H1 (cell line): Measurements from ENCODE around the gene DMRT1. TPM values are rescaled to one million over a fixed set of nuclear protein-coding genes. Genes with fewer than 3 reads are reported as not detected.
A peak's percentile ranks its signal among the peaks of the same experiment; 100 is the strongest.

ENCODE experiments used
- CTCF ChIA-PET: fragments of 300-600 bp; sonication (Branson Sonifier 250); formaldehyde crosslinking; loops from one replicate; lab custom pipeline; 2021; ENCODE audit not compliant: partially characterized antibody; lab: Charles Lee
- POLR2A ChIA-PET: fragments of 300-600 bp; sonication (Branson Sonifier 250); formaldehyde crosslinking; loops from one replicate; lab custom pipeline; 2021; ENCODE audit warnings: inconsistent platforms; ENCODE audit not compliant: partially characterized antibody; lab: Charles Lee
- DNase-seq, 2 experiments: peaks; one replicate each; pipeline versions ENCODE4 v3.0.0 to v3.0.0-alpha.2; 2010 to 2022; ENCODE audit warnings: low spot score in 2 of 2, low read depth in 1 of 2, mixed read lengths in 1 of 2
- FAIRE-seq: peaks from 2 replicates; lab custom pipeline; 2011; peaks lifted over from hg19 to GRCh38; lab: Jason Lieb, UNC
- H2AFZ ChIP-seq: 2 replicates; pipeline ENCODE4 v1.8.1; 2012; ENCODE audit warnings: low read length, inconsistent platforms
- H2AK5ac ChIP-seq: 2 replicates; pipeline ENCODE4 v1.6.1; 2013; ENCODE audit warnings: low read depth, low read length
- H2BK120ac ChIP-seq: replicated peaks from 2 replicates; pipeline ENCODE3; 2013; ENCODE audit warnings: low read depth, low read length, inconsistent platforms
- H2BK12ac ChIP-seq: 2 replicates; pipeline ENCODE4 v1.6.1; 2013; ENCODE audit warnings: low read depth, low read length
- H2BK15ac ChIP-seq: 2 replicates; pipeline ENCODE4 v1.6.1; 2013; ENCODE audit warnings: low read length
- H2BK20ac ChIP-seq: 2 replicates; pipeline ENCODE4 v1.6.1; 2013; ENCODE audit warnings: low read length
- H2BK5ac ChIP-seq: 2 replicates; pipeline ENCODE4 v1.6.1; 2013; ENCODE audit warnings: low read depth, low read length
- H3K14ac ChIP-seq: 2 replicates; pipeline ENCODE4 v1.6.1; 2013; ENCODE audit warnings: inconsistent platforms; ENCODE audit not compliant: insufficient read length
- H3K18ac ChIP-seq: 2 replicates; pipeline ENCODE4 v1.6.1; 2013; ENCODE audit warnings: low read length; ENCODE audit errors: extremely low read depth
- H3K23ac ChIP-seq: 2 replicates; pipeline ENCODE4 v1.6.1; 2013; ENCODE audit warnings: inconsistent platforms; ENCODE audit not compliant: insufficient read length
- H3K23me2 ChIP-seq: 2 replicates; pipeline ENCODE4 v1.6.1; 2013; ENCODE audit warnings: low read depth, low read length
- H3K27ac ChIP-seq: 2 replicates; pipeline ENCODE4 v1.6.1; 2011; ENCODE audit warnings: low read depth, low read length, inconsistent platforms
- H3K27me3 ChIP-seq, 4 experiments: replicated peaks in 1 of 4; 1 replicate in 1 of 4; 2 replicates in 3 of 4; pipeline versions ENCODE4 v1.6.1 to v1.8.1; 2011 to 2013; ENCODE audit warnings: low read length in 3 of 4, mild to moderate bottlenecking in 3 of 4, inconsistent platforms in 2 of 4, mixed read lengths in 2 of 4, moderate library complexity in 1 of 4; ENCODE audit not compliant: control insufficient read depth in 3 of 4, insufficient read depth in 3 of 4; ENCODE audit errors: extremely low read depth in 1 of 4
- H3K36me3 ChIP-seq, 4 experiments: 2 replicates each; pipeline versions ENCODE4 v1.6.1 to v1.8.1; 2011 to 2013; ENCODE audit warnings: mild to moderate bottlenecking in 4 of 4, low read length in 3 of 4, moderate library complexity in 2 of 4, control low read depth in 1 of 4, inconsistent platforms in 1 of 4; ENCODE audit not compliant: insufficient read depth in 4 of 4, control insufficient read depth in 2 of 4
- H3K4ac ChIP-seq: replicated peaks from 2 replicates; pipeline ENCODE3; 2013; ENCODE audit warnings: low read length, low read depth, mixed read lengths, inconsistent platforms; ENCODE audit not compliant: insufficient read length
- H3K4me1 ChIP-seq, 4 experiments: replicated peaks in 1 of 4; 1 replicate in 1 of 4; 2 replicates in 3 of 4; pipeline versions ENCODE4 v1.6.1 to v1.8.1; 2011 to 2013; ENCODE audit warnings: low read length in 3 of 4, inconsistent platforms in 2 of 4, mixed read lengths in 1 of 4; ENCODE audit not compliant: insufficient read depth in 4 of 4, control insufficient read depth in 3 of 4
- H3K4me2 ChIP-seq, 2 experiments: 2 replicates each; pipeline versions ENCODE4 v1.6.1 to v1.8.1; 2011 to 2013; ENCODE audit warnings: low read depth in 2 of 2, low read length in 2 of 2, control low read depth in 1 of 2, inconsistent platforms in 1 of 2, mild to moderate bottlenecking in 1 of 2; ENCODE audit not compliant: insufficient read depth in 1 of 2
- H3K4me3 ChIP-seq, 4 experiments: fragments of 200-600, 300-600 bp in 1 of 4; sonication (generic), shearing (Covaris generic), sonication (Bioruptor Twin) in 1 of 4; 2 replicates each; pipeline versions ENCODE4 v1.5.1 to v1.8.1; 2011 to 2016; ENCODE audit warnings: low read length in 4 of 4, low read depth in 3 of 4, control low read depth in 2 of 4, inconsistent platforms in 2 of 4, mild to moderate bottlenecking in 2 of 4, mixed read lengths in 1 of 4, moderate library complexity in 1 of 4; ENCODE audit not compliant: insufficient read depth in 2 of 4; ENCODE audit errors: extremely low read depth in 1 of 4
- H3K56ac ChIP-seq: replicated peaks from 2 replicates; pipeline ENCODE3; 2013; ENCODE audit warnings: low read depth, mild to moderate bottlenecking, mixed read lengths, low read length, inconsistent platforms; ENCODE audit not compliant: insufficient read length
- H3K79me1 ChIP-seq: 2 replicates; pipeline ENCODE4 v1.6.1; 2013; ENCODE audit warnings: low read depth, low read length, control low read depth
- H3K79me2 ChIP-seq, 2 experiments: 2 replicates each; pipeline versions ENCODE4 v1.6.1 to v1.8.1; 2012 to 2013; ENCODE audit warnings: low read length in 2 of 2, mild to moderate bottlenecking in 2 of 2, inconsistent platforms in 1 of 2; ENCODE audit not compliant: insufficient read depth in 2 of 2, control insufficient read depth in 1 of 2
- H3K9ac ChIP-seq, 4 experiments: replicated peaks in 1 of 4; 1 replicate in 1 of 4; 2 replicates in 3 of 4; pipeline versions ENCODE4 v1.6.1 to v1.8.1; 2011 to 2013; ENCODE audit warnings: low read depth in 3 of 4, low read length in 3 of 4, control low read depth in 2 of 4, mild to moderate bottlenecking in 2 of 4, moderate library complexity in 2 of 4, inconsistent platforms in 1 of 4; ENCODE audit errors: extremely low read depth in 1 of 4
- H3K9me3 ChIP-seq, 2 experiments: 2 replicates each; pipeline versions ENCODE4 v1.6.1 to v1.8.1; 2012 to 2013; ENCODE audit warnings: mild to moderate bottlenecking in 2 of 2, moderate library complexity in 2 of 2, control low read depth in 1 of 2, inconsistent platforms in 1 of 2, low read depth in 1 of 2, low read length in 1 of 2, mixed read lengths in 1 of 2; ENCODE audit not compliant: insufficient read depth in 2 of 2
- H4K20me1 ChIP-seq, 2 experiments: replicated peaks in 1 of 2; 2 replicates each; pipeline versions ENCODE3 to v1.8.1; 2011 to 2013; ENCODE audit warnings: inconsistent platforms in 2 of 2, low read length in 2 of 2, mild to moderate bottlenecking in 1 of 2; ENCODE audit not compliant: insufficient read depth in 2 of 2, control insufficient read depth in 1 of 2
- H4K5ac ChIP-seq: 2 replicates; pipeline ENCODE4 v1.6.1; 2013; ENCODE audit warnings: low read length, low read depth, mixed read lengths, inconsistent platforms; ENCODE audit not compliant: insufficient read length
- H4K8ac ChIP-seq: 2 replicates; pipeline ENCODE4 v1.8.0; 2013; ENCODE audit warnings: mild to moderate bottlenecking, moderate library complexity, low read length, inconsistent platforms; ENCODE audit not compliant: insufficient read depth; ENCODE audit errors: extremely low read depth
- H4K91ac ChIP-seq: replicated peaks from 2 replicates; pipeline ENCODE3; 2013; ENCODE audit warnings: low read length, mixed read lengths, inconsistent platforms; ENCODE audit not compliant: insufficient read length
- ATF2 ChIP-seq: IDR thresholded peaks from 2 replicates; pipeline ENCODE4 v1.6.1; 2012; ENCODE audit warnings: low read length, inconsistent platforms
- CBX5 ChIP-seq: fragments of 300-800, 300-1000 bp; sonication (generic); IDR thresholded peaks from 2 replicates; pipeline ENCODE4 v1.7.1; 2016; ENCODE audit warnings: antibody characterized with exemption, low read length, low read depth
- CHD1 ChIP-seq: IDR thresholded peaks from 2 replicates; pipeline ENCODE4 v1.6.1; 2012; ENCODE audit warnings: low read depth, low read length, improper control_type of control experiment
- KDM4A ChIP-seq: IDR thresholded peaks from one replicate; pipeline ENCODE4 v1.7.1; 2012; ENCODE audit warnings: low read depth, mild to moderate bottlenecking, moderate library complexity, low read length, inconsistent platforms; ENCODE audit not compliant: severe bottlenecking
- NANOG ChIP-seq: IDR thresholded peaks from 2 replicates; pipeline ENCODE4 v1.6.1; 2011; ENCODE audit warnings: low read length, low read depth, mild to moderate bottlenecking, inconsistent platforms; ENCODE audit not compliant: insufficient read depth, poor library complexity, severe bottlenecking
- SUZ12 ChIP-seq: fragments of 200-600 bp; sonication (generic); IDR thresholded peaks from 2 replicates; pipeline ENCODE4 v1.6.1; 2012; ENCODE audit warnings: mild to moderate bottlenecking, inconsistent platforms, low read length, moderate library complexity, mixed read lengths
- WGBS, 2 experiments: shearing (Covaris generic) in 1 of 2; methylation state at CpG; one replicate each; pipeline versions ENCODE4 v1.1.6 to v1.1.7; 2013 to 2015; ENCODE audit warnings: low lambda C conversion rate in 2 of 2, mixed read lengths in 2 of 2, inconsistent platforms in 1 of 2, low coverage in 1 of 2, missing lambda C conversion rate in 1 of 2; ENCODE audit not compliant: insufficient replicate concordance in 2 of 2, insufficient coverage in 1 of 2, insufficient read length in 1 of 2; ENCODE audit errors: extremely low coverage in 1 of 2, missing lambda C conversion rate in 1 of 2; 5-methylcytosine and 5-hydroxymethylcytosine counted together
- polyA plus RNA-seq, 7 experiments: library from polyadenylated mRNA; depleted of rRNA in 3 of 7; stranded (reverse) in 5 of 7; unstranded in 2 of 7; fragments of >200 nt in 5 of 7; fragments of 200-250 nt in 2 of 7; gene quantifications; 1 replicate in 5 of 7; 2 replicates in 1 of 7; 4 replicates in 1 of 7; pipeline versions ENCODE4 v1.2.1 to v1.2.3, GENCODE V29; 2011 to 2013; ENCODE audit warnings: missing spikeins in 2 of 7, mixed read lengths in 2 of 7
- total RNA-seq: library from RNA; stranded (reverse); fragmentation: NEBNext Ultra II Directional; extraction: Animal tissue kit (Norgen Biotek cat#: 25700); gene quantifications from 2 replicates; pipeline ENCODE4 v1.2.1, GENCODE V29; 2021

DMRT1 gene
- total and polyA plus RNA-seq, 2 of the 8 experiments (the other 6 are each of a cell fraction or from before 2014, with no cell fraction given): 0.15 TPM; not detected in 1

GRCh38 chr9:982394-983230 lies 141.1 kb downstream of the DMRT1 start:
- Histone ChIP-seq H3K36me3 (peaks cover 0 to 5% (median 0%) of the 10 kb centered on the region in 4 experiments; a peak in 1 of 8 replicates), H3K4me2 (no peak overlapping the region; a peak in 1 of 4 replicates), H3K14ac (no peak overlapping the region), H2AFZ (no peak overlapping the region), H4K20me1 (peaks cover 3 to 12% of the 10 kb centered on the region in 2 experiments), H3K4me1 (peaks cover under 1 to 9% (median 4%) of the 10 kb centered on the region in 4 experiments; a peak in 4 of 7 replicates), H2BK5ac (no peak overlapping the region), H3K9ac (no peak overlapping the region), H4K91ac (no peak overlapping the region), H3K18ac (no peak overlapping the region), H3K9me3 (no peaks in the 10 kb centered on the region), H3K27me3 (peaks cover 35 to 63% (median 55%) of the 10 kb centered on the region in 4 experiments), H4K5ac (no peak overlapping the region), H2BK20ac (no peak overlapping the region), H3K56ac (no peak overlapping the region), H2BK12ac (no peak overlapping the region), H3K79me1 (no peaks in the 10 kb centered on the region), H3K23me2 (peaks cover under 1% of the 10 kb centered on the region; the same call in 1 of the 2 replicates), H2AK5ac (no peak overlapping the region), H3K79me2 (no peaks in the 10 kb centered on the region), H2BK15ac (no peak overlapping the region), H3K4me3 (no peak overlapping the region), H3K23ac (no peak overlapping the region), H2BK120ac (no peak overlapping the region), H3K4ac (no peak overlapping the region), H4K8ac (no peak overlapping the region), H3K27ac (no peak overlapping the region)
- ChIA-PET CTCF (interaction anchor here (0.5 to 7.5 kb wide), 12 partner anchors 8 to 172 kb away, joined by 3 to 108 read pairs (median 3); no protein-coding TSS in a partner anchor), POLR2A (no interaction called here)
- DNase-seq (no peak), FAIRE-seq (no peak)
- TF ChIP-seq CBX5 (no peak), NANOG (no peak), CHD1 (no peak), KDM4A (no peak), ATF2 (no peak), SUZ12 (0 out of 2 replicates have a peak, but pooled peaks have one; percentile 10)
- 86% methylated on average over 15 of the region's 15 CpGs; no CpG with 5 or more reads in 1 of the 2 experiments for WGBS, 2 experiments
